A673 (cell line): ENCODE measurements around the gene RNMT.

Experiments
- EZH2 ChIP-seq: fragments of 200-600 bp; sonication (generic); IDR thresholded peaks from 2 replicates; pipeline ENCODE4 v1.6.1; 2017; ENCODE audit warnings: borderline replicate concordance, low read depth, mild to moderate bottlenecking, mixed read lengths, antibody characterized with exemption, low read length; ENCODE audit not compliant: poor library complexity, severe bottlenecking
- TF ChIP-seq, protein P1 (sequence below): fragments of 300-800, 200-600 bp; sonication (generic); conservative IDR thresholded peaks from 2 replicates; pipeline ENCODE4 v1.5.1; 2017; ENCODE audit warnings: low read depth, mild to moderate bottlenecking, antibody characterized with exemption, low read length, moderate library complexity, mixed read lengths

DNA sequence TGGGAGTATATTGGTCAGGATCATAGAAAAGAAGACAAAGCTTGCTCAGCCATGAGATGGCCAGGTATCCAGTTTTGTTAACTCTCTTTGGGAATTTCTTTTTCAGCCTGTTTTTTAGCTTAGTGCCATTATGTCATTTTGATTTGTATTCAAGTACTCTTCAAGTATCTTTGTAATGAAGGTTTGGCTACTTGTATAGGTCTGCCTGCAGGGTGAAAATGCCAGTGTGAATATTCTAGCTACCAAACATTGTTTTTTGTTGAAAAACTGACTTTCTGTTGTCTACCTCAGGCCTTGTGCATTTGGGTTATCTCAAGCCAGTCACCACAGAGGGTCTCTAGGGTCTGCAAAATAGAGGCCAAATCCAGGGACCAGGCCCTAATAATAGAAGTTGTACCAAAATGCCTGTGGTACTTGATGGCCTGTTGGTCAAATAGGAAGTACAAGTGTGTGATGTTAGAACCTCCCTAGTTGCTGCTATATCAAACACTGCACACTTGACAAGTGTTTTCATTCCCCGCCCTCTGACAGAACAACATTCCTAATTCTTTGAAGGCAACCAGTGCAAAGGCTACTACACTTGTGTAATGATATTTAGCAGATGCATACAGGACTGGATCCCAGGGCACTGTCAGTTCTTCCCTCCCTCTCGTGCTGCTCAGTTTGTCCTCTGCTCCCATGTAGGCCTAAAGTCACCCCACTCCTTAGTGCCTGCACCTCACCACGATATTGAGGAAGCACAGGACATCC is 36.4 kb downstream of the RNMT start:
- TF ChIP-seq, protein P1, sequence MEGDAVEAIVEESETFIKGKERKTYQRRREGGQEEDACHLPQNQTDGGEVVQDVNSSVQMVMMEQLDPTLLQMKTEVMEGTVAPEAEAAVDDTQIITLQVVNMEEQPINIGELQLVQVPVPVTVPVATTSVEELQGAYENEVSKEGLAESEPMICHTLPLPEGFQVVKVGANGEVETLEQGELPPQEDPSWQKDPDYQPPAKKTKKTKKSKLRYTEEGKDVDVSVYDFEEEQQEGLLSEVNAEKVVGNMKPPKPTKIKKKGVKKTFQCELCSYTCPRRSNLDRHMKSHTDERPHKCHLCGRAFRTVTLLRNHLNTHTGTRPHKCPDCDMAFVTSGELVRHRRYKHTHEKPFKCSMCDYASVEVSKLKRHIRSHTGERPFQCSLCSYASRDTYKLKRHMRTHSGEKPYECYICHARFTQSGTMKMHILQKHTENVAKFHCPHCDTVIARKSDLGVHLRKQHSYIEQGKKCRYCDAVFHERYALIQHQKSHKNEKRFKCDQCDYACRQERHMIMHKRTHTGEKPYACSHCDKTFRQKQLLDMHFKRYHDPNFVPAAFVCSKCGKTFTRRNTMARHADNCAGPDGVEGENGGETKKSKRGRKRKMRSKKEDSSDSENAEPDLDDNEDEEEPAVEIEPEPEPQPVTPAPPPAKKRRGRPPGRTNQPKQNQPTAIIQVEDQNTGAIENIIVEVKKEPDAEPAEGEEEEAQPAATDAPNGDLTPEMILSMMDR = no peak
- no peak for TF ChIP-seq EZH2
